GM10248 (cell line): Measurements from ENCODE around the gene CDHR2.
A peak's percentile ranks its signal among the peaks of the same experiment; 100 is the strongest.

Experiments
- CTCF ChIA-PET: fragments of 300-600 bp; sonication (Branson Sonifier 250); formaldehyde crosslinking; extraction: SDS; loops from one replicate; lab custom pipeline; 2021; ENCODE audit warnings: antibody characterized with exemption; lab: Yijun Ruan, JAX
- POLR2A ChIA-PET: fragments of 350-650 bp; sonication (Branson Sonifier 250); formaldehyde crosslinking; extraction: SDS; loops from one replicate; lab custom pipeline; 2020; ENCODE audit warnings: antibody characterized with exemption; lab: Yijun Ruan, JAX
- DNase-seq: peaks from one replicate; pipeline ENCODE4 v3.0.0; 2012; ENCODE audit errors: extremely low spot score
- TF ChIP-seq, protein P1 (sequence below): IDR thresholded peaks from 2 replicates; pipeline ENCODE4 v1.5.1; 2012; ENCODE audit warnings: mild to moderate bottlenecking, low read depth; ENCODE audit errors: extremely low read depth, missing control alignments, control extremely low read depth

The CDHR2 gene

DNA sequence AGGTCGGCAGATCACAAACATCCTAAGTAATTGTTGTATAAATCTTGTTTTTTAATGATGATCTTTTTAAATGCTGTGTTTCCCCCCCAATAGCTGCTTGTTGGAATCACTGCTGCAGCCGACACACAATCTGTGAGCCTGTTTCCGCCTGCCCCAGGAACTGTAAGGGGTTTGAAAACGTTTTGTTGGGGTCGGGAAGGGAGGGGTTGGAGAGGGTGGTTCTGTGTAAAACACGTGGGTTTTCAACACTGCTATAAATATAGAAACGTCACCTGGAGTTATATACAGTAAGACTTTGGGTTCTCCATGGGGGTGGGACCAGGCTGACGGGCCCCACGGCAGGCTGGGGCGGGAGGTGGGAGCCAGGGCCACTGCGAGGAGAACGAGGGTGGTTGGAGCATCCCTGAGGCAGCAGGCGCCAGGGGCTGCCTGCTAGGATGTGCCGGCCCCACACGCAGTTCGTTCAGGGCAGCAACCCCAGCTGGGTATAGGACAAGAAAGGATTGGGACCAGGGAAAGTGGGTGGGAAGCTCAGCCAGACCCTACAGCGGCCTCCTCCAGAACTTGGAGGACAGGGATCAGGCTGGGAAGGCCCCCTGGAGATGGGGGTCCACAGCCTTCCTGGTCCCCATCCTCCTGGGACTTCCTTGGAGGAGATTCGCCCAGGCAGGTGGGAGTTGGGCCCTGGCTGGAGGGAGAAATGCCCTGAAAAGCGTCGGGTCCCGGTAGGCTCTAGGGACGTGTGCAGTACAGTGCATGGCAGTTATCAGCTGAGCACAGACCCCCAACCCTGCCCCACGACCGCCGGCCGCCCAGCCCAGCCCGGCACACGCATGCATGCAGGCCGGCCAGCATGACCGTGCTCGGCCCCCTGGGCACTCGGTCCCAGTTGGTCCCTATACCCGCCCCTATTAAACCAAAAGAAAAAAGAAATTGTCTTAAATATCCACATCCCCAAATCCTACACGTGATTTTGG, 21.6 kb upstream of the CDHR2 start:
- CTCF ChIA-PET = no interaction called here
- TF ChIP-seq, protein P1, sequence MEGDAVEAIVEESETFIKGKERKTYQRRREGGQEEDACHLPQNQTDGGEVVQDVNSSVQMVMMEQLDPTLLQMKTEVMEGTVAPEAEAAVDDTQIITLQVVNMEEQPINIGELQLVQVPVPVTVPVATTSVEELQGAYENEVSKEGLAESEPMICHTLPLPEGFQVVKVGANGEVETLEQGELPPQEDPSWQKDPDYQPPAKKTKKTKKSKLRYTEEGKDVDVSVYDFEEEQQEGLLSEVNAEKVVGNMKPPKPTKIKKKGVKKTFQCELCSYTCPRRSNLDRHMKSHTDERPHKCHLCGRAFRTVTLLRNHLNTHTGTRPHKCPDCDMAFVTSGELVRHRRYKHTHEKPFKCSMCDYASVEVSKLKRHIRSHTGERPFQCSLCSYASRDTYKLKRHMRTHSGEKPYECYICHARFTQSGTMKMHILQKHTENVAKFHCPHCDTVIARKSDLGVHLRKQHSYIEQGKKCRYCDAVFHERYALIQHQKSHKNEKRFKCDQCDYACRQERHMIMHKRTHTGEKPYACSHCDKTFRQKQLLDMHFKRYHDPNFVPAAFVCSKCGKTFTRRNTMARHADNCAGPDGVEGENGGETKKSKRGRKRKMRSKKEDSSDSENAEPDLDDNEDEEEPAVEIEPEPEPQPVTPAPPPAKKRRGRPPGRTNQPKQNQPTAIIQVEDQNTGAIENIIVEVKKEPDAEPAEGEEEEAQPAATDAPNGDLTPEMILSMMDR = no peak
- POLR2A ChIA-PET = no interaction called here
- DNase-seq = no peak

DNA sequence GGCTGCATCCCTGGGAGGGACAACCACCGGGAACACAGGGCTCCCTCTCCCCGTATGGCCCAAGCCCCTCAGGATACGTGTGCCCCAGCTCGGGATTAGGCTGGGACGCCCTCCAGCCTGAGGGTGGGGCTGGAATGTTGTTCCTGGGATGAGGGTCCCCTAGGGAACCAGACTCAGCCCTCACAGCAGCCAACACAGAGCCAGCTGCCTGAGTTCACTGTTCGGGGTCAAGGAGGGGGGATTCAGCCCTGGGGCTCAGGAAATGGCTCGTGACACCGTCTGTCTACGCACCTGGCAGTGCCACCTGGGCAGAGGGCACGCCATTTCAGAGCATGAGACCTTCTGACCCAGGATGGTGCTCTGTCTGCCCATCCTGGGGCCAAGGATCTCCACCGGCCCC, 20.8 kb upstream of the CDHR2 start:
- ChIA-PET CTCF (interaction anchor here (1.7 kb wide), 1 partner anchor 9 kb away, joined by 5 read pairs; no protein-coding TSS in a partner anchor), POLR2A (no interaction called here)
- TF ChIP-seq, protein P1 = no peak
- no peak for DNase-seq

DNA sequence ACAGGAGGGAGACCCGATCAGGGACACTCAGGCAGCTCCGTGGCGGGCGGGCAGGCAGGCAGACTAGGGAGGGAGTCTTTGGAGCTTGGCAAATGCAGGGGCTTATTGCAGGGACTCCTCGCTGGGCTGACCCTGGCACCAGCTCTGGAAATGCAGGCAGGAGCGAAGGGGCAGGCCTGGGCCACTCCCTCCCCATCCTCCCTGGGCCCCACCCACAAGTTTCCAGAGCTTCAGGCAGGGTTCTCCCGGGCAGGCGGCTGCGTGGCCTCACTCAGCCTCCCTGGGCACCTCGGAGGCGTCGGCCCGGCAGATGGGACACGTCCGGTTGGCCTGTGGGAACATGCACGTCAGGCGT, 20.4 kb upstream of the CDHR2 start:
- POLR2A ChIA-PET = no interaction called here
- DNase-seq = no peak

DNA sequence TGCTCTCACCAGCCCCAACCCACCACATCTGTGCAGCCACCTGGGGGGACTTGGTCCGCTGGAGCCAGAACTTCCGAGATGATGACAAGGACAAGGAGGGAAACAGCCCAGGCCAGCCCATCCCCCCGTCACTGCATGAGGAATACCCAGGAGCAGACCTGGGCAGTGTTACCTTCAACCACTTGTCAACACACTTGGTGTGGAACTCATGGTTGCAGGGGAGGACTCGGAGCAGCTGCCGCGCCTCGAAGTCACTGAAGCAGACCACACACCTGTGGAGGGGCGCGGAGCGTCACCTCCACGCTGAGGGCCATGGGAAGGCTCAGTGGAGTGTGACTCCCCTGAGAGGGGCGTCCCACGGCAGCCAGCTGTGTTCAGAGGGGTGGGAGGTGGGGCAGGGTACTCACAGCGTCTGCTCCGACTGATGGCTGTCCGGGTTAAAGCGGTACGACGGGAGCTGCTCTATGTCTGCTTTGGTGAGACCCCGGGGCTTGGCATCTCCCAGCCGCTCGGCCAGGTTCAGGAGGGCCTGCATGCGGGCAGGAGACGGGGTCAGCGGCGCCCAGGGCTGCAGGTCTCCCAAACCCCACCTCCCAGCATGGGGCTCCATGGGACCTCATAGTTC, 19.9 kb upstream of the CDHR2 start:
- POLR2A ChIA-PET = no interaction called here
- DNase-seq = no peak
- CTCF ChIA-PET = interaction anchor here (1.7 to 2.0 kb wide), 2 partner anchors 10 to 113 kb away, joined by 5 to 7 read pairs; partner anchors contain the start of gene CLTB
- TF ChIP-seq, protein P1 = no peak

More for the DNA sequence above, 20.4 kb upstream of the CDHR2 start:
- TF ChIP-seq, protein P1 = no peak
- CTCF ChIA-PET = interaction anchor here (1.7 kb wide), 1 partner anchor 10 kb away, joined by 5 read pairs; no protein-coding TSS in a partner anchor

DNA sequence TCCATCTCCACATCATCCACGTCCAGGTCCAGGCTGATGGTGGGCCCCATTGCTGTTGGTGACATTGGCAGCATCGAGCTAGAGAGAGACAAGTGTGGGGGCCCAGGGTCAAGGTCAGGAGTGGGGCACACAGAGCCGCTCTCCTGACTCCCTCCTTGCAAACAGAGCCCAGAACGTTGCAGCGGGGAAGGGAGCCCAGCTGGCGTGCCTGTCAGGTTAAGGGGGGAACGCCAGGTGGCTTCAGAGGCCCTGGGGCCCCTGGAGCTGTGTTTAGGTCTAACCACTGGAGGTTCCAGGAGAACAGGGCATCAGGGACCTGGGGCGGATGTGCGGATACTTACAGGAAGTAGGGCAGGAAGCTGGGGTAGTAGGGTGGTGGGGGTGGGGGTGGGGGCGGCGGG, 19.4 kb upstream of the CDHR2 start:
- TF ChIP-seq, protein P1 = no peak
- peak; percentile 46 for DNase-seq
- CTCF ChIA-PET = interaction anchor here (1.7 to 2.7 kb wide), 3 partner anchors 11 to 114 kb away, joined by 5 to 17 read pairs (median 7); partner anchors contain the start of gene CLTB
- POLR2A ChIA-PET = interaction anchor here (0.5 kb wide), 1 partner anchor 178 kb away, joined by 3 read pairs; no protein-coding TSS in a partner anchor

DNA sequence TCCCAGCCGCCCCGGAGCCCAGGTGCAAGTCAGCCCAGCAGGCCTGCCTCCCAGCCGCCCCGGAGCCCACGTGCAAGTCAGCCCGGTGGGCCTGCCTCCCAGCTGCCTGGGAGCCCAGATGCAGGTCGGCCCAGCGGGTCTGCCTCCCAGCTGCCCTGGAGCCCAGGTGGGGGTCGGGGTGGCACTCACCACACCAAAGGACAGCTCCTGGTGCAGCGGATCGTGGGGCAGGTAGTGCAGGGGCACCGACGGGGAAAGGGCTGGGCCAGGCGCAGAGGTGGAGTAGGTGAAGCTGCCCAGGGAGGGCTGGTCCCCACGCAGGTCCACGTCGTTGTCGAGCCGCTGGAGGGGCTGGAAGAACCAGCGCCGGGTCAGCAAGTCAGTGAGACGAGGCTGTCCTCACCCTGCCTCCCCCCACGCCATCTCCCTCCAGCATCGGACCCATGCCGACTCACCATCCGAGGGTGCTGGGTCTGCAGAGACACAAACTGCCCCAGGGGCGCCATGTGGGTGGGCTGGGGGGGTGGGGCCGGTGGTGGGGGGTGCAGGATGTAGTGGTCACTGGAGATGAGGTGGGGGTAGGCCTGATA, 18.7 kb upstream of the CDHR2 start:
- POLR2A ChIA-PET = interaction anchor here (0.5 to 0.6 kb wide), 2 partner anchors 20 to 178 kb away, joined by 3 read pairs; no protein-coding TSS in a partner anchor
- DNase-seq = no peak
- CTCF ChIA-PET = interaction anchor here (1.0 to 2.7 kb wide), 5 partner anchors 8 to 114 kb away, joined by 3 to 17 read pairs (median 4); partner anchors contain the start of genes CLTB and FAF2
- TF ChIP-seq, protein P1 = no peak
